HepG2 (cell line): ENCODE measurements around the gene SNAI3. TPM values are rescaled to one million over a fixed set of nuclear protein-coding genes. Genes with fewer than 3 reads are reported as not detected.

ENCODE experiments used
- AGO1 ChIP-seq: fragments of 200-400 bp; formaldehyde crosslinking; IDR thresholded peaks from 2 replicates; pipeline ENCODE4 v1.6.1; 2017; ENCODE audit warnings: mild to moderate bottlenecking, low read depth, low read length, moderate library complexity; ENCODE audit not compliant: poor library complexity, severe bottlenecking
- AGO2 ChIP-seq: fragments of 200-400 bp; formaldehyde crosslinking; optimal IDR thresholded peaks from 2 replicates; pipeline ENCODE3; 2017; ENCODE audit warnings: mild to moderate bottlenecking, low read depth, low read length, moderate library complexity
- AKAP8 ChIP-seq: sonication (generic); formaldehyde crosslinking; IDR thresholded peaks from 2 replicates; pipeline ENCODE4 v1.5.1; 2020; ENCODE audit warnings: mild to moderate bottlenecking, missing genetic modification reagents
- ARID2 ChIP-seq: sonication (generic); formaldehyde crosslinking; IDR thresholded peaks from 2 replicates; pipeline ENCODE4 v1.8.1; 2022; ENCODE audit warnings: mild to moderate bottlenecking, missing genetic modification reagents, borderline replicate concordance
- BORCS8-MEF2B ChIP-seq: sonication (generic); formaldehyde crosslinking; IDR thresholded peaks from 2 replicates; pipeline ENCODE4 v1.8.0; 2022; ENCODE audit warnings: mild to moderate bottlenecking, missing genetic modification reagents
- HNRNPLL ChIP-seq: fragments of 200-400 bp; formaldehyde crosslinking; IDR thresholded peaks from 2 replicates; pipeline ENCODE4 v1.6.1; 2017; ENCODE audit warnings: mild to moderate bottlenecking, low read depth, low read length; ENCODE audit not compliant: poor library complexity, severe bottlenecking
- KDM2A ChIP-seq: sonication (generic); formaldehyde crosslinking; IDR thresholded peaks from 2 replicates; pipeline ENCODE4 v1.4.0; 2020; ENCODE audit warnings: low read depth, missing genetic modification reagents, borderline replicate concordance
- PHF8 ChIP-seq: sonication (generic); formaldehyde crosslinking; IDR thresholded peaks from 2 replicates; pipeline ENCODE4 v1.5.0; 2020; ENCODE audit warnings: missing genetic modification reagents
- SAFB2 ChIP-seq: sonication (generic); formaldehyde crosslinking; IDR thresholded peaks from 2 replicates; pipeline ENCODE4 v1.5.1; 2020; ENCODE audit warnings: missing genetic modification reagents, low read depth, mild to moderate bottlenecking, borderline replicate concordance
- TSC22D2 ChIP-seq: sonication (generic); formaldehyde crosslinking; IDR thresholded peaks from 2 replicates; pipeline ENCODE4 v1.5.1; 2020; ENCODE audit warnings: missing genetic modification reagents, mild to moderate bottlenecking, borderline replicate concordance
- ZNF317 ChIP-seq: sonication (generic); formaldehyde crosslinking; IDR thresholded peaks from 2 replicates; pipeline ENCODE4 v1.5.0; 2020; ENCODE audit warnings: mild to moderate bottlenecking, missing genetic modification reagents
- ZNF326 ChIP-seq: sonication (generic); formaldehyde crosslinking; IDR thresholded peaks from 2 replicates; pipeline ENCODE4 v1.4.0; 2020; ENCODE audit warnings: missing genetic modification reagents, borderline replicate concordance
- ZNF451 ChIP-seq: sonication (generic); formaldehyde crosslinking; IDR thresholded peaks from 2 replicates; pipeline ENCODE4 v1.5.0; 2020; ENCODE audit warnings: mild to moderate bottlenecking, missing genetic modification reagents
- ZNF709 ChIP-seq: sonication (generic); formaldehyde crosslinking; IDR thresholded peaks from 2 replicates; pipeline ENCODE4 v1.5.0; 2020; ENCODE audit warnings: mild to moderate bottlenecking, missing genetic modification reagents
- polyA plus RNA-seq, 8 experiments: library from polyadenylated mRNA; depleted of rRNA in 3 of 8; stranded (reverse) in 7 of 8; unstranded in 1 of 8; fragments of >200 nt; fragmentation: Illumina TruSeq in 4 of 8; extraction: Trizol in 4 of 8; gene quantifications; 2 replicates each; pipeline versions ENCODE4 v1.2.1 to v1.2.3, GENCODE V29; 2011 to 2016; ENCODE audit warnings: low read depth in 4 of 8, missing spikeins in 1 of 8, mixed read lengths in 1 of 8; ENCODE audit not compliant: insufficient read depth in 1 of 8
- total RNA-seq, 5 experiments: library from RNA; depleted of rRNA; stranded (reverse); fragments of >200 nt; fragmentation: Illumina TruSeq; extraction: Trizol; gene quantifications; 2 replicates each; pipeline ENCODE4 v1.2.3, GENCODE V29; 2016; ENCODE audit warnings: low read depth in 1 of 5
- TF ChIP-seq, protein P1 (sequence below): IDR thresholded peaks from 2 replicates; pipeline ENCODE4 v1.6.1; 2012; ENCODE audit warnings: inconsistent platforms
- TF ChIP-seq, protein P2 (sequence below): sonication (generic); formaldehyde crosslinking; IDR thresholded peaks from 2 replicates; pipeline ENCODE4 v1.5.0; 2020; ENCODE audit warnings: mild to moderate bottlenecking, missing genetic modification reagents, borderline replicate concordance
- TF ChIP-seq, protein P3 (sequence below): IDR thresholded peaks from 2 replicates; pipeline ENCODE4 v1.6.1; 2016; ENCODE audit warnings: mild to moderate bottlenecking
- TF ChIP-seq, protein P4 (sequence below): sonication (generic); formaldehyde crosslinking; IDR thresholded peaks from 2 replicates; pipeline ENCODE4 v1.5.0; 2020; ENCODE audit warnings: missing genetic modification reagents
- TF ChIP-seq, protein P5 (sequence below): sonication (generic); formaldehyde crosslinking; IDR thresholded peaks from 2 replicates; pipeline ENCODE4 v1.4.0; 2020; ENCODE audit warnings: missing genetic modification reagents

SNAI3 gene
- total and polyA plus RNA-seq, 2 of the 13 experiments (the other 11 are each of a cell fraction or from before 2014, with no cell fraction given): 0.09 to 0.18 TPM

DNA sequence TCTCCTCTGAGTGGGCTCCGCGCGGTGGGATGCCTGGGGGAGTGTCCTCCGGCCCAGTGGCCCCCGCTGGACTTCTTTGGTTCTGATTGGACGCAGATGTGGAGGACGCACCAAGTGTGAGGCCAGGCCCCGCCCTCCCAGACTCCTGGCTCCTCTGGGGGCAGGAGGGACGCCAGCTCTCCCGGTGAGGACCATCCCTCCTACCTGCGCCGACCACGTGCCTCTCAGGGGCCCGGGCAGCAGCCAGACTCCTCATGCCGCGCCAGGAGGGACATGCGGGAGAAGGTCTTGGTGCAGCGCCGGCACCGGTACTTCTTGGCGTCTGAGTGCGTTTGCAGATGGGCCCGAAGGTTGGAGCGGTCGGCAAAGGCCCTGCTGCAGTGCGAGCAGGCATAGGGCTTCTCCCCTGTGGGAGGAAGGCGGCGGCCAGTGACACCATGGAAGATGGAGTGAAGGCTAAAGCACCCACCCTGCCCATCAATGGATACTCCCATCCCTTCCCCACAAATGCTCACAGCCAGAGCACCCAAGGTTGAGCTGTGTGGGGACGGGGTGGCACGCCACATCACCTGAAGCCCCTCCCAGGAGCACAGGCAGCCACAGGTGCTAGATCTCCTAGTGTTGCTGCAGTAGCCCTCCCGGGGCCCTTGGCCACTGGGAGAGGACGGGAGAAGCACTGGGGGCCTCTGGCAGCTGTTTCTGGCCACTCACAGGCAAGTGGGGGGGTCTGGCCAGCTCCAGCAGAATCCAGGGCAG is 7.9 kb downstream of the SNAI3 start (continued):
- TF ChIP-seq ZNF326 (CRISPR knock-in tag): 0 out of 2 replicates have a peak, but pooled peaks have one; percentile 31
- TF ChIP-seq, protein P1, sequence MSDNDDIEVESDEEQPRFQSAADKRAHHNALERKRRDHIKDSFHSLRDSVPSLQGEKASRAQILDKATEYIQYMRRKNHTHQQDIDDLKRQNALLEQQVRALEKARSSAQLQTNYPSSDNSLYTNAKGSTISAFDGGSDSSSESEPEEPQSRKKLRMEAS: 0 out of 2 replicates have a peak, but pooled peaks have one; percentile 15
- peak; percentile 61; the same call in 1 of the 2 replicates for TF ChIP-seq ZNF709 (CRISPR knock-in tag)
- peak; percentile 18 for TF ChIP-seq HNRNPLL
- peak; percentile 49 for TF ChIP-seq AGO2
- peak; percentile 26; the same call in 1 of the 2 replicates for TF ChIP-seq BORCS8-MEF2B (CRISPR knock-in tag)
- TF ChIP-seq, protein P2, sequence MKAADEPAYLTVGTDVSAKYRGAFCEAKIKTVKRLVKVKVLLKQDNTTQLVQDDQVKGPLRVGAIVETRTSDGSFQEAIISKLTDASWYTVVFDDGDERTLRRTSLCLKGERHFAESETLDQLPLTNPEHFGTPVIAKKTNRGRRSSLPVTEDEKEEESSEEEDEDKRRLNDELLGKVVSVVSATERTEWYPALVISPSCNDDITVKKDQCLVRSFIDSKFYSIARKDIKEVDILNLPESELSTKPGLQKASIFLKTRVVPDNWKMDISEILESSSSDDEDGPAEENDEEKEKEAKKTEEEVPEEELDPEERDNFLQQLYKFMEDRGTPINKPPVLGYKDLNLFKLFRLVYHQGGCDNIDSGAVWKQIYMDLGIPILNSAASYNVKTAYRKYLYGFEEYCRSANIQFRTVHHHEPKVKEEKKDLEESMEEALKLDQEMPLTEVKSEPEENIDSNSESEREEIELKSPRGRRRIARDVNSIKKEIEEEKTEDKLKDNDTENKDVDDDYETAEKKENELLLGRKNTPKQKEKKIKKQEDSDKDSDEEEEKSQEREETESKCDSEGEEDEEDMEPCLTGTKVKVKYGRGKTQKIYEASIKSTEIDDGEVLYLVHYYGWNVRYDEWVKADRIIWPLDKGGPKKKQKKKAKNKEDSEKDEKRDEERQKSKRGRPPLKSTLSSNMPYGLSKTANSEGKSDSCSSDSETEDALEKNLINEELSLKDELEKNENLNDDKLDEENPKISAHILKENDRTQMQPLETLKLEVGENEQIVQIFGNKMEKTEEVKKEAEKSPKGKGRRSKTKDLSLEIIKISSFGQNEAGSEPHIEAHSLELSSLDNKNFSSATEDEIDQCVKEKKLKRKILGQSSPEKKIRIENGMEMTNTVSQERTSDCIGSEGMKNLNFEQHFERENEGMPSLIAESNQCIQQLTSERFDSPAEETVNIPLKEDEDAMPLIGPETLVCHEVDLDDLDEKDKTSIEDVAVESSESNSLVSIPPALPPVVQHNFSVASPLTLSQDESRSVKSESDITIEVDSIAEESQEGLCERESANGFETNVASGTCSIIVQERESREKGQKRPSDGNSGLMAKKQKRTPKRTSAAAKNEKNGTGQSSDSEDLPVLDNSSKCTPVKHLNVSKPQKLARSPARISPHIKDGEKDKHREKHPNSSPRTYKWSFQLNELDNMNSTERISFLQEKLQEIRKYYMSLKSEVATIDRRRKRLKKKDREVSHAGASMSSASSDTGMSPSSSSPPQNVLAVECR (CRISPR knock-in tag): 0 out of 2 replicates have a peak, but pooled peaks have one; percentile 24
- TF ChIP-seq, protein P3, sequence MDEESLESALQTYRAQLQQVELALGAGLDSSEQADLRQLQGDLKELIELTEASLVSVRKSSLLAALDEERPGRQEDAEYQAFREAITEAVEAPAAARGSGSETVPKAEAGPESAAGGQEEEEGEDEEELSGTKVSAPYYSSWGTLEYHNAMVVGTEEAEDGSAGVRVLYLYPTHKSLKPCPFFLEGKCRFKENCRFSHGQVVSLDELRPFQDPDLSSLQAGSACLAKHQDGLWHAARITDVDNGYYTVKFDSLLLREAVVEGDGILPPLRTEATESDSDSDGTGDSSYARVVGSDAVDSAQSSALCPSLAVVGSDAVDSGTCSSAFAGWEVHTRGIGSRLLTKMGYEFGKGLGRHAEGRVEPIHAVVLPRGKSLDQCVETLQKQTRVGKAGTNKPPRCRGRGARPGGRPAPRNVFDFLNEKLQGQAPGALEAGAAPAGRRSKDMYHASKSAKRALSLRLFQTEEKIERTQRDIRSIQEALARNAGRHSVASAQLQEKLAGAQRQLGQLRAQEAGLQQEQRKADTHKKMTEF (CRISPR knock-in tag): no peak
- 0 out of 2 replicates have a peak, but pooled peaks have one; percentile 0 for TF ChIP-seq PHF8 (CRISPR knock-in tag)
- 0 out of 2 replicates have a peak, but pooled peaks have one; percentile 36 for TF ChIP-seq ZNF451 (CRISPR knock-in tag)
- TF ChIP-seq, protein P4, sequence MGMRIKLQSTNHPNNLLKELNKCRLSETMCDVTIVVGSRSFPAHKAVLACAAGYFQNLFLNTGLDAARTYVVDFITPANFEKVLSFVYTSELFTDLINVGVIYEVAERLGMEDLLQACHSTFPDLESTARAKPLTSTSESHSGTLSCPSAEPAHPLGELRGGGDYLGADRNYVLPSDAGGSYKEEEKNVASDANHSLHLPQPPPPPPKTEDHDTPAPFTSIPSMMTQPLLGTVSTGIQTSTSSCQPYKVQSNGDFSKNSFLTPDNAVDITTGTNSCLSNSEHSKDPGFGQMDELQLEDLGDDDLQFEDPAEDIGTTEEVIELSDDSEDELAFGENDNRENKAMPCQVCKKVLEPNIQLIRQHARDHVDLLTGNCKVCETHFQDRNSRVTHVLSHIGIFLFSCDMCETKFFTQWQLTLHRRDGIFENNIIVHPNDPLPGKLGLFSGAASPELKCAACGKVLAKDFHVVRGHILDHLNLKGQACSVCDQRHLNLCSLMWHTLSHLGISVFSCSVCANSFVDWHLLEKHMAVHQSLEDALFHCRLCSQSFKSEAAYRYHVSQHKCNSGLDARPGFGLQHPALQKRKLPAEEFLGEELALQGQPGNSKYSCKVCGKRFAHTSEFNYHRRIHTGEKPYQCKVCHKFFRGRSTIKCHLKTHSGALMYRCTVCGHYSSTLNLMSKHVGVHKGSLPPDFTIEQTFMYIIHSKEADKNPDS (CRISPR knock-in tag): peak; percentile 57; the same call in 1 of the 2 replicates
- no peak for TF ChIP-seq TSC22D2 (CRISPR knock-in tag)
- peak; percentile 38; the same call in 1 of the 2 replicates for TF ChIP-seq KDM2A
- TF ChIP-seq ARID2 (CRISPR knock-in tag): no peak
- 0 out of 2 replicates have a peak, but pooled peaks have one; percentile 11 for TF ChIP-seq SAFB2
- 0 out of 2 replicates have a peak, but pooled peaks have one; percentile 36 for TF ChIP-seq ZNF317 (CRISPR knock-in tag)
- TF ChIP-seq, protein P5, sequence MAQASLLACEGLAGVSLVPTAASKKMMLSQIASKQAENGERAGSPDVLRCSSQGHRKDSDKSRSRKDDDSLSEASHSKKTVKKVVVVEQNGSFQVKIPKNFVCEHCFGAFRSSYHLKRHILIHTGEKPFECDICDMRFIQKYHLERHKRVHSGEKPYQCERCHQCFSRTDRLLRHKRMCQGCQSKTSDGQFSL (CRISPR knock-in tag): 0 out of 2 replicates have a peak, but pooled peaks have one; percentile 69
- TF ChIP-seq AKAP8 (CRISPR knock-in tag): peak; percentile 87; the same call in 1 of the 2 replicates
- peak; percentile 95 for TF ChIP-seq AGO1
